GM12878 (cell line): ENCODE data around the gene PLEKHN1. TPM values are rescaled to one million over a fixed set of nuclear protein-coding genes. Genes with fewer than 3 reads are reported as not detected.

Experiments
- DPF2 ChIP-seq: fragments of 450-650 bp; IDR thresholded peaks from 2 replicates; pipeline ENCODE4 v1.6.1; 2017; ENCODE audit warnings: mild to moderate bottlenecking
- EED ChIP-seq: sonication (generic); IDR thresholded peaks from 2 replicates; pipeline ENCODE4 v1.6.1; 2016; ENCODE audit warnings: antibody characterized with exemption, low read depth
- ESRRA ChIP-seq: IDR thresholded peaks from 2 replicates; pipeline ENCODE4 v1.6.1; 2012; ENCODE audit warnings: mild to moderate bottlenecking, low read length, improper control_type of control experiment
- EZH2 ChIP-seq: IDR thresholded peaks from 2 replicates; pipeline ENCODE4 v1.6.1; 2012; ENCODE audit warnings: low read depth, mild to moderate bottlenecking, control low read depth, inconsistent platforms, low read length, borderline replicate concordance; ENCODE audit not compliant: control insufficient read depth
- IKZF1 ChIP-seq: fragments of 450-650 bp; conservative IDR thresholded peaks from 2 replicates; pipeline ENCODE4 v1.6.1; 2017; ENCODE audit warnings: antibody characterized with exemption, mild to moderate bottlenecking
- LARP7 ChIP-seq: fragments of 450-650 bp; IDR thresholded peaks from 2 replicates; pipeline ENCODE4 v1.6.1; 2017; ENCODE audit warnings: mild to moderate bottlenecking
- MTA2 ChIP-seq: fragments of 450-650 bp; IDR thresholded peaks from 2 replicates; pipeline ENCODE4 v1.6.1; 2016; ENCODE audit warnings: low read depth, mild to moderate bottlenecking, moderate library complexity
- NFYA ChIP-seq: IDR thresholded peaks from 2 replicates; pipeline ENCODE4 v1.6.1; 2011; ENCODE audit warnings: low read depth, mild to moderate bottlenecking, low read length, improper control_type of control experiment, borderline replicate concordance
- PAX5 ChIP-seq: IDR thresholded peaks from 2 replicates; pipeline ENCODE4 v1.6.1; 2011; ENCODE audit warnings: low read depth, low read length, borderline replicate concordance
- POLR2A ChIP-seq: IDR thresholded peaks from 2 replicates; pipeline ENCODE4 v1.6.1; 2011; ENCODE audit warnings: low read depth, mild to moderate bottlenecking, low read length
- RUNX3 ChIP-seq: IDR thresholded peaks from 2 replicates; pipeline ENCODE4 v1.6.1; 2012; ENCODE audit warnings: low read length, inconsistent platforms
- STAT3 ChIP-seq: IDR thresholded peaks from 2 replicates; pipeline ENCODE4 v1.6.1; 2011; ENCODE audit warnings: low read depth, low read length, improper control_type of control experiment
- TARDBP ChIP-seq: IDR thresholded peaks from 2 replicates; pipeline ENCODE4 v1.6.1; 2016; ENCODE audit warnings: borderline replicate concordance
- TCF3 ChIP-seq: IDR thresholded peaks from 2 replicates; pipeline ENCODE4 v1.6.1; 2012; ENCODE audit warnings: low read depth, mild to moderate bottlenecking, low read length, borderline replicate concordance; ENCODE audit not compliant: insufficient read depth
- polyA plus RNA-seq, 11 experiments: library from polyadenylated mRNA; depleted of rRNA in 4 of 11; unstranded in 6 of 11; stranded (reverse) in 5 of 11; fragments of >200 nt; fragmentation: Nextera tagmentation in 4 of 11; fragmentation: Illumina TruSeq in 1 of 11; extraction: Ambion mirVana in 4 of 11; extraction: Trizol in 1 of 11; gene quantifications; 1 replicate in 1 of 11; 2 replicates in 10 of 11; pipeline versions ENCODE4 v1.2.1 to v1.2.3, GENCODE V29; 2011 to 2016; ENCODE audit warnings: inconsistent platforms in 2 of 11, missing spikeins in 2 of 11, low read depth in 1 of 11
- total RNA-seq, 4 experiments: library from RNA; depleted of rRNA in 3 of 4; stranded (reverse); fragments of >200 nt in 3 of 4; fragmentation: Illumina TruSeq in 1 of 4; extraction: Trizol in 1 of 4; gene quantifications; 2 replicates each; pipeline versions ENCODE4 v1.2.1 to v1.2.3, GENCODE V29; 2013 to 2021
- TF ChIP-seq, protein P1 (sequence below): fragments of 450-650 bp; IDR thresholded peaks from 2 replicates; pipeline ENCODE4 v1.6.1; 2017; ENCODE audit warnings: mild to moderate bottlenecking
- TF ChIP-seq, protein P2 (sequence below): IDR thresholded peaks from 2 replicates; pipeline ENCODE4 v1.6.1; 2012; ENCODE audit warnings: low read length, inconsistent platforms
- TF ChIP-seq, protein P3 (sequence below): IDR thresholded peaks from 2 replicates; pipeline ENCODE4 v1.6.1; 2012; ENCODE audit warnings: improper control_type of control experiment, low read depth, low read length; ENCODE audit not compliant: insufficient replicate concordance
- TF ChIP-seq, protein P4 (sequence below): fragments of 450-650 bp; IDR thresholded peaks from 2 replicates; pipeline ENCODE4 v1.6.1; 2017; ENCODE audit warnings: mild to moderate bottlenecking, moderate library complexity

The PLEKHN1 gene
- total and polyA plus RNA-seq, 10 of the 15 experiments (the other 5 are each of a cell fraction or from before 2014, with no cell fraction given) = 0.04 to 0.26 (median 0.18) TPM; not detected in 6

DNA sequence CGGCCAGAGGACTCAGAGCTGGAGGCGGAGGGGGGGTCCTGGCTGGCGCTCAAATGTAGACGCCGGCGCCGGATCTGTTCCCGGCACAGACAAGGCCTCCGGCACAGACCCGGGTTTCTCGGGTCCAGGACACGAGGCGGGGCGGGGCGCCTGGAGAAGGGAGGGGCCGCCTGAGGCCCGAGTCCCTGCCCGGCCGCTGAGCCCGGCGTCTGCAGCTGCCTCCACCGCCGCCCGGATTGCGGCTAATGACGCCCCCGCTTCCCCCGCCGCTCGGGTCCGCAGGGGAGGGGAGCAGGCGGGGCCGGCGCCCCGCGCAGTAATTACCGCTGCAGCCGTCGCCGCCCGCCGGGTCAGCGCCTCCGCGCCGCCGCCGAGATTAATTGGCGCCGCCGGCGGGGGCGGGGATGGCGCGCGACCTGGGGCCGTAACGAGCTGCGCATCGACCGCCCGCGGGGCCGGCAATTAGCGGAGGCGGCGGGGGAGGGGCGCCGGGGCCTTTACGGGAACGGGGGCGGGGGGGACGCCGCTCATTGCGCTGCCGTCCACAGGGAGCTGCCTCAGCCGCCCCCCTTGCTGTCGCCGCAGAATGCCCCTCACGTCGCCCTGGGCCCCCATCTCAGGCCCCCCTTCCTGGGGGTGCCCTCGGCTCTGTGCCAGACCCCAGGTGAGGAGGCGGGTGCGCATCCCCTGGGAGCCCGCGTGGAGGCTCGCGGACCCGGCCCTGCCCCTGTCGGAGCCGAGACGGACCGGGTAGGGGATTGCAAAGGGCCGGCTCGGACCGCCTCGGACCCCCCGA, 24.5 kb upstream of the PLEKHN1 start (continued):
- no peak for TF ChIP-seq EED
- no peak for TF ChIP-seq IKZF1
- TF ChIP-seq TCF3 = no peak
- no peak for TF ChIP-seq STAT3
- no peak for TF ChIP-seq ESRRA
- TF ChIP-seq, protein P1, sequence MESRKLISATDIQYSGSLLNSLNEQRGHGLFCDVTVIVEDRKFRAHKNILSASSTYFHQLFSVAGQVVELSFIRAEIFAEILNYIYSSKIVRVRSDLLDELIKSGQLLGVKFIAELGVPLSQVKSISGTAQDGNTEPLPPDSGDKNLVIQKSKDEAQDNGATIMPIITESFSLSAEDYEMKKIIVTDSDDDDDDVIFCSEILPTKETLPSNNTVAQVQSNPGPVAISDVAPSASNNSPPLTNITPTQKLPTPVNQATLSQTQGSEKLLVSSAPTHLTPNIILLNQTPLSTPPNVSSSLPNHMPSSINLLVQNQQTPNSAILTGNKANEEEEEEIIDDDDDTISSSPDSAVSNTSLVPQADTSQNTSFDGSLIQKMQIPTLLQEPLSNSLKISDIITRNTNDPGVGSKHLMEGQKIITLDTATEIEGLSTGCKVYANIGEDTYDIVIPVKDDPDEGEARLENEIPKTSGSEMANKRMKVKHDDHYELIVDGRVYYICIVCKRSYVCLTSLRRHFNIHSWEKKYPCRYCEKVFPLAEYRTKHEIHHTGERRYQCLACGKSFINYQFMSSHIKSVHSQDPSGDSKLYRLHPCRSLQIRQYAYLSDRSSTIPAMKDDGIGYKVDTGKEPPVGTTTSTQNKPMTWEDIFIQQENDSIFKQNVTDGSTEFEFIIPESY = no peak
- no peak for TF ChIP-seq RUNX3
- TF ChIP-seq POLR2A = peak; percentile 42; the same call in 1 of the 2 replicates
- TF ChIP-seq, protein P2, sequence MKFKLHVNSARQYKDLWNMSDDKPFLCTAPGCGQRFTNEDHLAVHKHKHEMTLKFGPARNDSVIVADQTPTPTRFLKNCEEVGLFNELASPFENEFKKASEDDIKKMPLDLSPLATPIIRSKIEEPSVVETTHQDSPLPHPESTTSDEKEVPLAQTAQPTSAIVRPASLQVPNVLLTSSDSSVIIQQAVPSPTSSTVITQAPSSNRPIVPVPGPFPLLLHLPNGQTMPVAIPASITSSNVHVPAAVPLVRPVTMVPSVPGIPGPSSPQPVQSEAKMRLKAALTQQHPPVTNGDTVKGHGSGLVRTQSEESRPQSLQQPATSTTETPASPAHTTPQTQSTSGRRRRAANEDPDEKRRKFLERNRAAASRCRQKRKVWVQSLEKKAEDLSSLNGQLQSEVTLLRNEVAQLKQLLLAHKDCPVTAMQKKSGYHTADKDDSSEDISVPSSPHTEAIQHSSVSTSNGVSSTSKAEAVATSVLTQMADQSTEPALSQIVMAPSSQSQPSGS = no peak
- TF ChIP-seq MTA2 = no peak
- peak; percentile 27; the same call in 1 of the 2 replicates for TF ChIP-seq LARP7
- no peak for TF ChIP-seq EZH2
- TF ChIP-seq, protein P3, sequence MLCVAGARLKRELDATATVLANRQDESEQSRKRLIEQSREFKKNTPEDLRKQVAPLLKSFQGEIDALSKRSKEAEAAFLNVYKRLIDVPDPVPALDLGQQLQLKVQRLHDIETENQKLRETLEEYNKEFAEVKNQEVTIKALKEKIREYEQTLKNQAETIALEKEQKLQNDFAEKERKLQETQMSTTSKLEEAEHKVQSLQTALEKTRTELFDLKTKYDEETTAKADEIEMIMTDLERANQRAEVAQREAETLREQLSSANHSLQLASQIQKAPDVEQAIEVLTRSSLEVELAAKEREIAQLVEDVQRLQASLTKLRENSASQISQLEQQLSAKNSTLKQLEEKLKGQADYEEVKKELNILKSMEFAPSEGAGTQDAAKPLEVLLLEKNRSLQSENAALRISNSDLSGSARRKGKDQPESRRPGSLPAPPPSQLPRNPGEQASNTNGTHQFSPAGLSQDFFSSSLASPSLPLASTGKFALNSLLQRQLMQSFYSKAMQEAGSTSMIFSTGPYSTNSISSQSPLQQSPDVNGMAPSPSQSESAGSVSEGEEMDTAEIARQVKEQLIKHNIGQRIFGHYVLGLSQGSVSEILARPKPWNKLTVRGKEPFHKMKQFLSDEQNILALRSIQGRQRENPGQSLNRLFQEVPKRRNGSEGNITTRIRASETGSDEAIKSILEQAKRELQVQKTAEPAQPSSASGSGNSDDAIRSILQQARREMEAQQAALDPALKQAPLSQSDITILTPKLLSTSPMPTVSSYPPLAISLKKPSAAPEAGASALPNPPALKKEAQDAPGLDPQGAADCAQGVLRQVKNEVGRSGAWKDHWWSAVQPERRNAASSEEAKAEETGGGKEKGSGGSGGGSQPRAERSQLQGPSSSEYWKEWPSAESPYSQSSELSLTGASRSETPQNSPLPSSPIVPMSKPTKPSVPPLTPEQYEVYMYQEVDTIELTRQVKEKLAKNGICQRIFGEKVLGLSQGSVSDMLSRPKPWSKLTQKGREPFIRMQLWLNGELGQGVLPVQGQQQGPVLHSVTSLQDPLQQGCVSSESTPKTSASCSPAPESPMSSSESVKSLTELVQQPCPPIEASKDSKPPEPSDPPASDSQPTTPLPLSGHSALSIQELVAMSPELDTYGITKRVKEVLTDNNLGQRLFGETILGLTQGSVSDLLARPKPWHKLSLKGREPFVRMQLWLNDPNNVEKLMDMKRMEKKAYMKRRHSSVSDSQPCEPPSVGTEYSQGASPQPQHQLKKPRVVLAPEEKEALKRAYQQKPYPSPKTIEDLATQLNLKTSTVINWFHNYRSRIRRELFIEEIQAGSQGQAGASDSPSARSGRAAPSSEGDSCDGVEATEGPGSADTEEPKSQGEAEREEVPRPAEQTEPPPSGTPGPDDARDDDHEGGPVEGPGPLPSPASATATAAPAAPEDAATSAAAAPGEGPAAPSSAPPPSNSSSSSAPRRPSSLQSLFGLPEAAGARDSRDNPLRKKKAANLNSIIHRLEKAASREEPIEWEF = no peak
- peak; percentile 44; the same call in 1 of the 2 replicates for TF ChIP-seq DPF2
- no peak for TF ChIP-seq TARDBP
- TF ChIP-seq, protein P4, sequence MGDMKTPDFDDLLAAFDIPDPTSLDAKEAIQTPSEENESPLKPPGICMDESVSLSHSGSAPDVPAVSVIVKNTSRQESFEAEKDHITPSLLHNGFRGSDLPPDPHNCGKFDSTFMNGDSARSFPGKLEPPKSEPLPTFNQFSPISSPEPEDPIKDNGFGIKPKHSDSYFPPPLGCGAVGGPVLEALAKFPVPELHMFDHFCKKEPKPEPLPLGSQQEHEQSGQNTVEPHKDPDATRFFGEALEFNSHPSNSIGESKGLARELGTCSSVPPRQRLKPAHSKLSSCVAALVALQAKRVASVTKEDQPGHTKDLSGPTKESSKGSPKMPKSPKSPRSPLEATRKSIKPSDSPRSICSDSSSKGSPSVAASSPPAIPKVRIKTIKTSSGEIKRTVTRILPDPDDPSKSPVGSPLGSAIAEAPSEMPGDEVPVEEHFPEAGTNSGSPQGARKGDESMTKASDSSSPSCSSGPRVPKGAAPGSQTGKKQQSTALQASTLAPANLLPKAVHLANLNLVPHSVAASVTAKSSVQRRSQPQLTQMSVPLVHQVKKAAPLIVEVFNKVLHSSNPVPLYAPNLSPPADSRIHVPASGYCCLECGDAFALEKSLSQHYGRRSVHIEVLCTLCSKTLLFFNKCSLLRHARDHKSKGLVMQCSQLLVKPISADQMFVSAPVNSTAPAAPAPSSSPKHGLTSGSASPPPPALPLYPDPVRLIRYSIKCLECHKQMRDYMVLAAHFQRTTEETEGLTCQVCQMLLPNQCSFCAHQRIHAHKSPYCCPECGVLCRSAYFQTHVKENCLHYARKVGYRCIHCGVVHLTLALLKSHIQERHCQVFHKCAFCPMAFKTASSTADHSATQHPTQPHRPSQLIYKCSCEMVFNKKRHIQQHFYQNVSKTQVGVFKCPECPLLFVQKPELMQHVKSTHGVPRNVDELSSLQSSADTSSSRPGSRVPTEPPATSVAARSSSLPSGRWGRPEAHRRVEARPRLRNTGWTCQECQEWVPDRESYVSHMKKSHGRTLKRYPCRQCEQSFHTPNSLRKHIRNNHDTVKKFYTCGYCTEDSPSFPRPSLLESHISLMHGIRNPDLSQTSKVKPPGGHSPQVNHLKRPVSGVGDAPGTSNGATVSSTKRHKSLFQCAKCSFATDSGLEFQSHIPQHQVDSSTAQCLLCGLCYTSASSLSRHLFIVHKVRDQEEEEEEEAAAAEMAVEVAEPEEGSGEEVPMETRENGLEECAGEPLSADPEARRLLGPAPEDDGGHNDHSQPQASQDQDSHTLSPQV = no peak
- TF ChIP-seq PAX5 = no peak
- TF ChIP-seq NFYA = no peak
